ENCODE results near the gene HMG20B. TPM values are rescaled to one million over a fixed set of nuclear protein-coding genes. Genes with fewer than 3 reads are reported as not detected.

The HMG20B gene
- total RNA-seq, 1 experiment from 2014 or later: 58.1 TPM

- BruUV-seq (replicated peaks): no TSS peak
- Mint-ChIP-seq H3K9me3 (ENCODE audit: low read depth, unreplicated experiment) (no peaks in the 10 kb centered on the region), H3K27me3 (ENCODE audit: unreplicated experiment) (peaks cover 23% of the 10 kb centered on the region), H3K4me3 (ENCODE audit: low read depth, unreplicated experiment) (no peak overlapping the region), H3K4me1 (ENCODE audit: low read depth, unreplicated experiment) (no peaks in the 10 kb centered on the region), H3K27ac (ENCODE audit: unreplicated experiment) (no peak overlapping the region), H3K36me3 (ENCODE audit: insufficient read depth, unreplicated experiment) (no peaks in the 10 kb centered on the region)
- intact Hi-C loops (cut with micrococcal nuclease; ENCODE audit: unreplicated experiment): no loop called here
- no peak for DNase-seq
- CTCF ChIA-PET: no interaction called here
- TF ChIP-seq CTCF (IDR thresholded peaks at IDR 0.05; ENCODE audit: unreplicated experiment): no peak
Observed at GRCh38 chr19:3595521-3596061, 22.8 kb downstream of the HMG20B start.

DNA sequence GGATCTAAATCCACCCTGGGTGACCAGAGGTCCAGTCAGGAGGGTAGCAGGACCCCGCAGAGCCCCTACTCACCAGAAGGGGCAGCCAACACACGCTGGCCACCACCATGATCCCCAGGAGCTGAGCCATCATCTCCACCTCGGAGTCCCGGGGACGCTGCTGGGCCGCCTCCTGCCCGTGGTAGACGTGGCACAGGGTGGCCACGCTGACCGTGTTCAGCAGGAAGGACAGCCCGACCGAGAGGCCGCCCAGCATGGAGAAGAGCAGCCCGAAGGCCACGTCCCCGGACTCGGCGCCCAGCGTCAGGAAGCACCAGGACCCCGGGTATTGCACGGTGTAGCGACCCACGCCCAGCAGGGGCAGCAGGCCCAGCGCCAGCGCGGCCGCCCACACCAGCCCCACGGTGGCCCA is 27.0 kb downstream of the HMG20B start:
- peaks cover 2% of the 10 kb centered on the region for H3K27me3 Mint-ChIP-seq (ENCODE audit: unreplicated experiment)
- H3K36me3 Mint-ChIP-seq (ENCODE audit: insufficient read depth, unreplicated experiment): no peaks in the 10 kb centered on the region
- no peaks in the 10 kb centered on the region for H3K4me1 Mint-ChIP-seq (ENCODE audit: low read depth, unreplicated experiment)
- BruUV-seq (replicated peaks): no TSS peak
- CTCF ChIA-PET: no interaction called here
- H3K9me3 Mint-ChIP-seq (ENCODE audit: low read depth, unreplicated experiment): no peaks in the 10 kb centered on the region
- DNase-seq: no peak
- TF ChIP-seq CTCF (IDR thresholded peaks at IDR 0.05; ENCODE audit: unreplicated experiment): no peak
- no peak overlapping the region for H3K4me3 Mint-ChIP-seq (ENCODE audit: low read depth, unreplicated experiment)
- H3K27ac Mint-ChIP-seq (ENCODE audit: unreplicated experiment): no peak overlapping the region
- intact Hi-C loops (cut with micrococcal nuclease; ENCODE audit: unreplicated experiment): no loop called here

DNA sequence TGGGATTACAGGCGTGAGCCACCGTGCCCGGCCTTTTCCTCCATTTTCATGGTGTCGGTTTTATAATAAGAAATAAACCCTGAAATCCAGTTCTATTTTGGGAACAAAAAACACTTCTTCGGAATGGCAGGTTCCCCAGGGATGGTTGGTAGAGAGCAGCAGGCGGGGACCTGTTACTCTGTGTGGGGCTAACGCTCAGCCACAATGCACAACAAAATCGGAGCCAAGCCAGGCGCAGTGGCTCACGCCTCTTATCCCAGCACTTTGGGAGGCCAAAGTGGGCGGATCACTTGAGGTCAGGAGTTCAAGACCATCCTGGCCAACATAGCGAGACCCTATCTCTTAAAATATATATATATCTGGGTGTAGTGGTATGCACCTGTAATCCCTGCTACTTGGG is 28.3 kb downstream of the HMG20B start:
- no peak for DNase-seq
- Mint-ChIP-seq H3K27ac (ENCODE audit: unreplicated experiment) (no peak overlapping the region), H3K27me3 (ENCODE audit: unreplicated experiment) (no peaks in the 10 kb centered on the region), H3K9me3 (ENCODE audit: low read depth, unreplicated experiment) (no peaks in the 10 kb centered on the region), H3K4me1 (ENCODE audit: low read depth, unreplicated experiment) (no peaks in the 10 kb centered on the region), H3K4me3 (ENCODE audit: low read depth, unreplicated experiment) (no peak overlapping the region), H3K36me3 (ENCODE audit: insufficient read depth, unreplicated experiment) (no peaks in the 10 kb centered on the region)
- intact Hi-C loops (cut with micrococcal nuclease; ENCODE audit: unreplicated experiment): no loop called here
- CTCF ChIA-PET: no interaction called here
- no peak for TF ChIP-seq CTCF (IDR thresholded peaks at IDR 0.05; ENCODE audit: unreplicated experiment)
- no TSS peak for BruUV-seq (replicated peaks)

DNA sequence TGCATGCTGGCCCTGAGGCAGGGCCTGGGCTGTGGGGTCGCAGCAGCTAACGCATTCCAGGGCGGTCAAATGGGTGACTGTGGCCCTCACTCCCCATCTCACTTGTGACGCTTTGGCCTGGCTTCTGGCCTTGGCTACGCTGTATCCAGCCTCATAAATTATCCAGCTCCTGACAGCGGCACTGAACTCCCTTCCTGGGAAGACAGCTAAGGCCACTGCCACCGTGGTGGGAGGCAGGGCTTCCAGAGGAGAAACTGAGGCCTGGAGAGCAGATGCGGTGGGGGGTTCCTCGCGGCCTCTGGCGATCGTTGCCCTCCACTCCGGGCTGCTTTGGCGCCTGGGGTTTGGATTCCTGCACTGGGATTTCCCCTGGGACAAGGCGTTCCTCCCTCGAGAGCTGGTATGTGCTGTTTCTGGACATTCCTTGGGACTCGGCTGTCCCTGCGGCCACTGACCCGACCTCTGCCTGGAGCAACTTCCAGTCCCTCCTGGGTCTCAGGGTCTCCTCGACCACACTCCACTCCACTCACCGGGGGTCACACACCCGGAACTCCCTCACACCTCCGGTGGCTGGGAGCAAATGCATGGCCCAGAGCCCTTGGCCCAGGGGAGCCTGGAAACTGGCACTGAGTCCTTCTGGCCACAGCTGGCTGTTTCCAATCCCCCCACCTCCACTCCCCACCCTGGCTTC is 30.5 kb downstream of the HMG20B start:
- H3K9me3 Mint-ChIP-seq (ENCODE audit: low read depth, unreplicated experiment): no peaks in the 10 kb centered on the region
- no TSS peak for BruUV-seq (replicated peaks)
- H3K4me3 Mint-ChIP-seq (ENCODE audit: low read depth, unreplicated experiment): no peak overlapping the region
- intact Hi-C loops (cut with micrococcal nuclease; ENCODE audit: unreplicated experiment): no loop called here
- H3K27ac Mint-ChIP-seq (ENCODE audit: unreplicated experiment): no peak overlapping the region
- CTCF ChIA-PET: interaction anchor here (0.6 kb wide), 1 partner anchor 58 kb away, joined by 3 read pairs; no protein-coding TSS in a partner anchor
- peaks cover 10% of the 10 kb centered on the region for H3K4me1 Mint-ChIP-seq (ENCODE audit: low read depth, unreplicated experiment)
- no peaks in the 10 kb centered on the region for H3K27me3 Mint-ChIP-seq (ENCODE audit: unreplicated experiment)
- no peak for TF ChIP-seq CTCF (IDR thresholded peaks at IDR 0.05; ENCODE audit: unreplicated experiment)
- peaks cover 10% of the 10 kb centered on the region for H3K36me3 Mint-ChIP-seq (ENCODE audit: insufficient read depth, unreplicated experiment)
- no peak for DNase-seq
